HG03108 (cell line): ENCODE data around the gene DST.

Experiments
- ATAC-seq: cut with Tn5 transposase; IDR thresholded peaks from one replicate; pipeline ENCODE4 v1.9.1; 2021; ENCODE audit warnings: moderate library complexity; ENCODE audit not compliant: unreplicated experiment

The DST gene

DNA sequence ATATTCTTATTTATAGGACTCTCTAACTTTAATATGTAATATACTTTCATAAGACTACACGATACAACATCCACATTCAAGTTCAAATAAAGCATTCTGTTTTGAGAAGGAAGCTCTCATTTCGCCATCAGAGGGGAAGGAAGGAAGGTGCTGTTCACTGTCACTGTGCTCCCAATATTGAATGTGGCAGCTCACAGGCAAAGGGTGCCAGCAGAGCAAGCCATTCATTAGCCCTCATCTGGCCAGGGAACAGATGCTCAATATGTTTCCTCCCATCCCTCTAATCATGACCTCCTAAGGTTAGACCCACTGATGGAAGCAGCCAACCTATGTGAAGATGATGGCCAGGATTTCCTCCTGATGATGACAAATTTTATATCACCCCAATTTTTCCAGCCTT, 154.4 kb downstream of the DST start:
- no peak for ATAC-seq

DNA sequence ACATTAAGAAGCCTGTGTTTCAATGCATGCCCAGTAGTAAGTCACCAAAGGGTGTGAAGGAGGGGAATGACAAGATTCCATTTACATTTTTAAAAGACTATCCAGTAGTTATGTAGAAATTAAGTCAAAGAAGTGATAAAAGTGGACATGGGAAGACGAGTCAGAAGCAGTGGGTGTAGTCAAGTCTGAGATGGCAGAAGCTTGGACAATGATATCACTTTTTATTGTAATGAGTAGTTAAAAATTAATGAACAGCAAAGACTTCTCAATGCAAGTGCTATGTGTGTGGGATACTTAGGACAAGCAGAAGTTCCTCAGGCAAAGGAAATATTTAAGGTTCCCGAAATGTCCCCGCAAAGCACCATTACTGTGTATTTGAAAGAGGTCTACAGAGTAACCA, 156.0 kb downstream of the DST start:
- no peak for ATAC-seq

DNA sequence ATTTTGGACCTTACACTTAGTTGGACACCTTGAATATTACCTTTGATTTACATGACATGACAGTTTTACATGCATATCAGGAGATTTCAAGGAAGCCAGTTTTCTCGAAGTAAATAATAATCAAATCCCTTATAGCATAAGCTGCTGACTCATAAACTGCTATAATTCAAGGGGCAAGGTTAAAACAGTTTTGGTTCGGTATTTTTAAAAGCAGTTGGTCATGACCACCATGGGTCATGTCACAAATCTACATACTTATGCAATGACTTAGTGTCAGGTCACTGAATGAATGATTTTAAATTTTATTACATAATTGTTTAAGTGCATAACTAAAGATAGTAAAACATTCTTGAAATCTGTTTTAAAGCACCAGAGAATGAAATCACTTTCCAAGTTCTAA, 158.0 kb downstream of the DST start:
- no peak for ATAC-seq

DNA sequence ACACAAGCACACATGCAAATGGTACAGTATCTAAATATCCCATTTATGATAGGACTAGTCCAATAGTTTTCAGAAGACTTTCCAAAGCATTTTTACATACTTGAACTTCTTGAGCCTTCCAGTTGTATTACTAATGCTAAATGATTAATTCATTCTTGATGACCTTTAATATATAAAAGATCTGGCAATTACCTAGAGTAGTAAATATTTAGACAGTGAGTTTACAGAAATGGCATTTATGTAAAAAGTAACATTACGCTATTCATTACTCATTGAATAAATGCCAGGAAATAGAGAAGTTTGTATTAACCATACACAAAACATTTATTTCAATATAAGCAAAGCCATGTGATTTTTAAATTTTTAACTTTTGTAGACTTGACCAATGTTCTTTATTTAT, 158.8 kb downstream of the DST start:
- ATAC-seq, result no peak

DNA sequence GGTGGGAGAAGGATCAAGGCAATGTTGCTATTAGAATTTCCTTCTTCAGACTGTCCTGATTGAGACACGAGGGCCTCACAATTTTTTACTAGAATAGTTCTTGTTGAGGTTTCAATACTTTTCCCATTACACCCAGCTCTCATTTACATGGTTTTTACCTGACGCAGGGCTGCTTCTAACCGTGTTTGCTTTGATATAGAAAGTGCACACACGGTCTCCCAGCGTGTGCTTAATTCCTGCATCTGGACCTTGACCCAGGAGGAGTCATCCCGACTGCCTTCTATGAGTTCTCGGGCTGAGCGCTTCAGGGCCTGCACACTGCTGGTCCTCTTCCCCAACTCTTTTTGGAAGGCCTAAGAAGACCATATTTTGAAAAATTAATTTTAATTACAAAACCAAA, 160.2 kb downstream of the DST start:
- ATAC-seq, result no peak

DNA sequence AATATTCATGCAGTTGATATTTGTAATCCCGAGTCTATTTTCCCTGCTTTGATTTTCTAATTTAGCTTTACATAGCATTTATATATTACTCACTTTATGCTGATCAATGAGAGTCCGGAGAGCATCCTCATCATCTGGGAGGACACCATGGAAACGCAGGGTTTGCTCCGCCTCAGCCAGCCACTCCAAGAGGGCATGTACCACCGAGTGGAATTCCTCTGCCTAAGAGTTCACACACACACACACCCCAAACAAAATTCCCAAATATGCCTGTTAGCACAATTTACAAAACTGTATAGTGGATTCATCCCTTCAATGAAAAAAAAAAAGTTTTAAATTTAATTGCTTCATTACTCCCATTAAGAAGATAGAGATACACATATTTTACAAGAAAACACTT, 160.7 kb downstream of the DST start:
- ATAC-seq, result no peak

DNA sequence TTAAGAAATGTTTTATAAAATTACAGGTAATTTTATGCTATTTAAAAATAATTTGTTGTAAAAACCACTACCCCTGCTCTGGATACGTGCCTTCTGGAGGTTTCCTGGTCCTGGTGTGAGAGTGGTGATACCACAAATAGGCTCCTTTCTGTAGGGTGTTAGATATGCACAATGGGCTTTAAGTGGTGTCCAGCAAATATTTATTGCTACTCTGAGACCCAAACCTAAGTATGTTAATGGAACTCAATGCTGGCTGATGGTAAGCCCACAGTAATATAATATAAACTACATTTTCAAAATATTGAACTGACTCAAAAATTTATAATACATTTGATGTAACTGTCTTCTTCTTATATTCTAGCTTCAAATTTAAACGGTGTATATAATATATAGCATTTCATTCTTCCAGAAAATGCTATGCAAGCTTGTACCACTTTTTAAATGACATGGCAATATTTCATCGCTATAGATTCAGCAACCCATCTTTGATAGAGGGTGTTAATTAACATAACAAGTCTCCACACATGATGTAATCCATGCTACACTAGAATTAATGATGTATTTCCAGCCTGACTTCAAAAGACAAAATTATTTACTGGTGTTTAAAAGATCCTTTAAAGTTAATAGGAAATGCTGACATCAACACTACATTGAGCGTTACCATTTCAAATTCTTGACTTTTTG, 161.9 kb downstream of the DST start:
- ATAC-seq, result no peak

DNA sequence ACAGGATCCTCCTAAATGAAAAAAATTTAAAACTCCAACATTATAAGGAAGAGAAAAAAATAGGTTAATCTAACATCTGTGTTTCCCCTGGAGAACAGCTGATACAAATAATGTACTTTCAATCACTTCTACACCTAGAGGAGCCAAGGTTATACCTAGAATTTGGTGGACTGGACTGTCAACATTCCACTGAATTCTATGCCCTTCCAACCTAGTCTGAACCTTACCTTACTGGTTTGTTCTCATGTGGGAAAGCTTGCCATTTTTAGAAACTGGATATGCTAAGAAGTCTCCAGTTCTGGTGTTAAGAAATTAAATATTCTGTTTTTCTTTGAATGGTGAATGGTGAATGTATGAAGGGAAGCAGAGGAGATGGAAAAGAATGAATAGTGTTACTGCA, 162.4 kb downstream of the DST start:
- no peak for ATAC-seq

DNA sequence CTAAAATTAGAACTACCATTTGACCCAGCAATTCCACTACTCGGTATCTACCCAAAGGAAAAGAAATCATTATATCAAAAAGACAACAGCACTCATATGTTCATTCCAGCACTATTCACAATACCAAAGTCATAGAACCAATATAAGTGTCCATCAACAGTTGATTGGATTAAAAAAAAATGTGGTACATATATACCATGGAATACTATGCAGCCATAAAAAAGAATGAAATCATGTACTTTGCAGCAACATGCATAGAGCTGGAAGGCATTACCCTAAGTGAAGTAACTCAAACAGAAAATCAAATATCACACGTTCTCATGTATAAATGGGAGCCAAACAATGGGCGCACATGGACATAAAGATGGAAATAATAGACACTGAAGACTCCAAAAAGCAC, 163.3 kb downstream of the DST start:
- ATAC-seq, result no peak

DNA sequence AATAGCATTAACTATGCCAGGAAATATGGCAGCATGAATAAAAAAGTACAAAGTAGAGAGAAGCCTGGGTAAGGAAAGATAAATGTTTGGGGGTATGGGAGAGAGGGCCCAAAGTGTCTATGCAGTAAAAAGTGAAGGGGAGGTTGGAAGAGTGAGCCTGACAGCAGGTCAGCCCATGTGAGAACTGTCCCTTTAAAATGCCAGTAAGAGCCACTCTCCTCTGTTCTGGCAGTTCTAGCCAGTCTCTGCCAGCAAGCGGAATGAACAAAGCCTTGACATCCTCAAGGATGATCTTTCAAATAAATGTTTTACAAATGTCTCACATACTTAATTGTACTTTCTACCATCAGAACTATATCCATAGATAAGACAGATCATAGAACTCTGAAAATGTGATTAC, 164.5 kb downstream of the DST start:
- ATAC-seq, result no peak

DNA sequence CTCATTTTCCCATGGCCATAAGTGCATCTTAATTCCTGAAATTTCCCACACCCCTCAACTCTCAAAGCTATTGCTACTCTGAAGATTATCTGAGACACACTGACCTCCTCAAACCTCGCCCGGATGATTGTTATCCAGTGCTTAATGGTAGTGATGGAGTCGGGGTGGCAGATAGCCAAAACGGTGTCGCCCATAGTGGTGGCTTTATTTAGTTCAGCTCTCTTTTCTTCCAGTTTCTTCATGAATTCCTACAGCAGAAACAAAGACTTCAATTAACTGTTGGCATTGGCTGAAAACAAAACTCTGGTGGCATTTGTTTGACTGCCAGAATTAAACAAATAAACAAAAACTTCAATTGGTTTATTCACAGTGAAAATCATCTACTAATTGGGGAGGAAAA, 165.4 kb downstream of the DST start:
- ATAC-seq, result no peak

DNA sequence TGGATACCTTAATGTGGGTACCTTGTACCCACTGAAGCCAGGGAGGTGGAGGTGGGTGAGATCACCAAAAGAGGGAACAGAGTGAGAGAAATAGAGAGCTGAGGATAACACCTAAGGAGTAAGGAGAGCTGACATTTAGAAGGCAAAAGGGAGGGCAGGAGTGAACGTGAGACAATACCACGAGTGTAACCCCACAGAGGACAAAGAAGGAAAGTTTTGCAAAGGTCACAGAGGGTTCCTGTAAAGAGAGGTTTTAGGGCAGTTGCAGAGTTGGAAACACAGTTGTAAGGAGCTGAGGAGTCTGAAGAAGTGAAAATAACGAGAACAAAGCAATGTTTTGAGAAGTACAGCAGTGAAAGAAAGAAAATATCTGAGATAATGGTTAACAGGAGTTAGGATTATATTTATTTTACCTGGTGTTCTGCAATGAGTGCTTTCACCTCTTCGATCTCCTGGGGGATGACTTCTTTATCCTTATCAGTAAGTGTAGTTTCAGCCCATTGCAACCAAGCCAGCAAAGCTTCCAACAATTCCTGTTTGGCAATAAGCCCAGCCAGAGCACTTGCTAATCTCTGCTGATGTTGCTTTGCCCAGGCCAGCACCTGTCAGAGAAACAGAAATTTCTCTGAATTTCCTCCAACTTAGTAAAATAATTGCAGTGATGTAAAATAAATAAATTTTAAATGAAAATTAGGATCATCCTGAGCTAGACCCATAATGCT, 166.8 kb downstream of the DST start:
- no peak for ATAC-seq

DNA sequence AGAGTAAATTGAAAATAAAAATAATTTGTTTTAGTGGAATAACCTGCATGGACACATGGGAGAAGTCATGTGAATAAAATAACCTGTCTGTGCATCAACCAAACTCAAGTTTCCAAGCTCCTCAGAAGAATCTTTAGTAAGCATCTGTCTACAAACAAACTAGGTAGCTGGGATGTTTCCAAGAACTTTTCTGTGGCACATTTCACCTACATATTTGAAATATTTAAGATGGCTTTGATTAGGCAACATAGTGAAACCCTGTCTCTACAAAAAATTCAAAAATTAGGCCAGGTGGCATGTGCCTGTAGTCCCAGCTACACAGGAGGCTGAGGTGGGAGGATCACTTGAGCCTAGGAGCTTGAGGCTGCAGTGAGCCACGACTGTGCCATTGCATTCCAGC, 168.2 kb downstream of the DST start:
- no peak for ATAC-seq

DNA sequence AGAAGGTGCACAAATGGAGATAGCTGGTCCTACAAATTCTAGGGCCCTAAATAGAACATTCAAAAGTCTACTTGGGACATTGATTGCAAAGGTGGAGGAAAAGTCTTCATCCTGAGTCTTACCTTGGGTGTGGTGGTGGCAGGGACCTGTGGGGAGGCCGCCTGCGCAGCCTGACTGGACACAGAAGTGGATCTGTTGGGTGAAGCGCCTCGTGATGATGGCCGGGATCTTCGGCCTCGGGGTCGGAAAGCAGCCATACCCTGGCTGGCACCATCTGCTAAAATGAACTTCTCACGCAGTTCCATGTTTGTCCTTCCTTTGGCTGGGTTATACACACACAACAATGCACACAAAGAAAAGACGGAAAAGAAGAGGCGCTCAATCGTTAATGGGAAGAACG, 179.2 kb downstream of the DST start:
- ATAC-seq, result no peak

DNA sequence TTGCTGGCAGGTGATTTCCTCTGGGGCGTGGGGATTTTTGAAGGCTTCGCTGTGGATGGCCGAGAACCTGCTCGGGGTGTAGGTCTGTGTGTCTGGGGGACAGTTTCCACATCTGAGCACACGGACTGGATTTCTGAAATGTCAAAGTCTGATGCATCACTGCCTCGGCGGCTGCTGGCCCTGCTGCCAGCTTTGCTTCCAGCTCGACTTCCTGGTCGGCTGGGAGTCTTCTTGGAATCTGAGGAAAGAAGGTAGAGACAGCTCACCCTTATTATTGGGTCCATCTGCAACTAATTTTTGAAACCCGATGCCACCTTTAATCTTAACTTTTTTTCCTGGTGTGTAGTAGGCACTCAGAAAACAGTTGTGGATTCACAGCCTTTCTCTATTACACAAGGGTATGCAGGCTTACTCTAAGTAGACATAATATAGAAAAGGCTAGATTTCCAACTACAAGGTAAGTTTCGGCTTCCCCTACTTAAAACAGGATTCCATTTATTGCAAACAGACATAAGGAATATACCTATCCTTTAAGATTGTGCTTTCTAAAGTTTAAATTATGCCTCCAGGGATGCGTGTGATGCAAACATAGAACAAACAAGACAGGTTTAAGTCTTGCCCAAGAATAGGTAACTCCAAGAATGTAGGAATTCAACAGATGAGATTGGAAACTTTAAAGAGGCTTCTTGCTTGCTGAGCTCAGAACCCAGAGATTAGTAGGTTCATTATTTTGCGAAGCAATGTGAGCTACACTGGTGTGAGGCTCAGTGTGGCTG, 183.5 kb downstream of the DST start:
- no peak for ATAC-seq

DNA sequence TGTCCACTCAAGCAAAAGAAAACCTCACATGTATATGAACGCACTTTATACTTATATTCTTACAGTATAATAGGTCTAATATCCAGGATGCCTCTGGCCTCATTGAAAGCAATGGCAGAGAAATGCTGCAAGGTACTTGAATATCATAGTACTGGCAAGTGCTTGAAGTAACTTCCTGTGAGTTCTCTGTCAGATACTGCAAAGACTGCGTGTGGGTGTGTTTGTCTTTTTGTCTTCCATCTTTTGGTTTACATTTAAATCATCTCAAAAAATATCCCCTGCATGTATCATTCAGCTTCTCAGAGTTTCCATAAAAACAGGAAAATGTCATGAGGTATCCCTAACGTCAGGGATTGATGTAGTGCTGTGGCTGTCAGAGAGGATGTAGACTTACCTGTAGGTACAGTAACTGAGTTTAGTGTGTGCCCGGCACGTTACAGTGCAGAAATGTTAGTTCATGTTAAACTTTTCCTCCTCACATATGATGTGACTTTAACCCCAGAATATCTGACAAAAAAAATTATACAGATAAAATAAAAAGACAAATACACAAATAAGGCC, 184.3 kb downstream of the DST start:
- ATAC-seq, result no peak

DNA sequence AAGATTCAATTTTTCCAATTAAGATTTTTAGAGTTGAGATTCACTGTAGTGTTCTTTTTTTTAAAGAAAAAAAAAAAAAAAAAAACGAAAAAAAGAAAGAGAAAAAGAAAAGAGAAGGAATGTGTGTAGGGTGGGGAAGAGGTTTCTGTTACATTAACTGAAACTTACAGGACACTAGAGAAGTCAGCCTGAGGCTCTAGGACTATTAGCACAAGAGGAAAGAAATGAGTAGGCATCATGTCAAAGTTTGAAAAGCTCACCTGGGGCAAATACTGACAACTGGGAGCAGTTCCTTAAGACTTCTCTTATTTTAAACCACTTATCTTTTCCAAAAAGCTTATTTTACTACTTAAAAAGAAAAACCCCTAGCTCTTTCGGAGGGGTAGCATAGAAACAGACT, 185.9 kb downstream of the DST start:
- no peak for ATAC-seq

DNA sequence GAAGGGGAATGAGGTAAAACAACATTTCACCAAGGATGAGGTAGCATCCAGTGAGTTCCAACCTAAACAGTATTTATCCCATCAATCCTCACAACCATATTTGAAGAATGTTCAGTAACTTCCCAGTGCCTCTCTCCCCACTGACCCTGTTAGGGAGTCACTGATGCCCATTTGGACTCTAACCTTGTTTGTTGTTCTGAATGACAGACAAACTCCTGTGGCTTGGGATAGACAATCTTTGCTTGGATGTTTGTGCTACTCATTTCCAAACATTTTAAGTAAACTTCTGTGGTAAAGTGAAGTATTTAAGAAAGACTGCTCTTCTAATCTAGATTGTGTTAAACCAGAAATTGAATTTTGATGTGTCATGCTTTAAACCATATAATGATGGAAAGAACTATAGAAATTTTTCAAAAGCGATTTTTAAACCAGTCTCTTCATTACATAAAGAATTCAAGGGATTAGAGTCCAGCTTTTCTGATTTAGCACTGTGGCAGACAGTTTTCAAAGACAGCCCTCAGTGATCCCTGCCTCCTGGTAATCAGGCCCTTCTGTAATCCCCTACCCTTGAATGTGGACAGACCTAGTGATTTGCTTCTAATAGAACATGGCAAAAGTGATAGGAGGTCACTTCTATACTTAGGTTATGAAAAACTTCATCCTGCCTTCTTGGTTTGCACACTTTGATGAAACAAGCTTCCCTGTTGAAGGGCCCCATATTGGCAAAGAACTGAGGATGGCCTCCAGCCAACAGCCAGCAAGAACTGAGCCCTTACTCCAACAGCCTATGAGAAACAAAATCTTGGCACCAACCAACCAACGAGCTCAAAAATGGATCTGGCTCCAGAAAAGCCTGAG, 191.6 kb downstream of the DST start:
- ATAC-seq, result no peak

DNA sequence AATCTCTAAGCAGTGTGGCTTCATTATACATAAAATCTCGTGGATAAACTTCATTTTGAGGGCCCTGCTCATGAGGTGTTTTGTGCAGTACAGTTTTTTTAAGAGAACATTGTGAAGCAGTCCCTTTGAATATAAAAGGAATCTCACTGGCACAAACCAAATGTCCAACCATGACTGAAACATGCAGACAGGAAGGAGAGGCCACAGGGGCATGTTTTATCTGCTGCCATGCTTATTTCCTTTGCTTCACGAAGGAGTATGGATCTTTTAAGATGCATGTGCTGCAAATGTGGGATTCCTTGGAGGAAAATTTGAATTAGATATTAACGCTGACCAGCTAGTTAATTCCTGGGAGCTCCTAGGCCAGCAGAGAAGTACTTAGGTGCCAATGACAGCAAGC, 192.3 kb downstream of the DST start:
- ATAC-seq, result no peak

DNA sequence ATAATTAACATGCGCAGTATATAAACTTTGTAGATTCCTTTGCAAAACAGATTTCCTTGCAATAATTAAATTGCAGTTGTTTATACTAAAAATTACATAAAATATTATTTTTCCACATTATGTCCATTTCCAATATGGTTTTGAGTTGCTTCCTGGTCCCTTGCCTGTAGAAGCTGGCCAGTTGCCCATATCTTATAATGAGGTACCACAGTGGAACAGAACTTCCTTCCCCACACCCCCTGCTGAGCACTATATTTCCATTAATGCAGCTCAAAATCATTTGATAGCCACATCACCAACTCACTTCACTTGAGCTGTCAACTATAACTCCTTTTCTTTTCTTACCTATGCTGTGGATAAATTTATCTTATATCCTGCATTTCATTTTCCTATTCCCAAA, 194.6 kb downstream of the DST start:
- no peak for ATAC-seq

DNA sequence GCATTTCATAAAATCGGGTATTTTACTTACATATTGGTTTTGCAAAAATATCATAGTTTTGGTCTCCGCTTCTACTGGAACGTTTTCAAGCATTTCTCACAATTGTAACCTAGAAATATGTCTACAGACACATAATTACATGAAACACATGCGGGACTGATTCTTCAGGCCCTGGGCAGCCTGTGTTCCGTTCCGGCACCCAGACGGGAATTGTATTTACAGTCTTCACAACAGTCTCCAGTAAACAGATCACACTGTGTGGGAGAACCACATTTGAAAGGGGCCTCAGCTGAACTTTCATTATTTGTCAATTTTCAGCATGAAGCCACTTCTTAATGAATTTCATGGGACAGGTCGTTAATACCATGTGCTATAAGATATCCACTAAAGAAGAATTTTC, 196.9 kb downstream of the DST start:
- no peak for ATAC-seq
